ENCODE measurements around the gene MIAT. TPM values are rescaled to one million over a fixed set of nuclear protein-coding genes. Genes with fewer than 3 reads are reported as not detected.
A peak's percentile ranks its signal among the peaks of the same experiment; 100 is the strongest.

MIAT gene
- total and polyA plus RNA-seq, 2 of the 13 experiments (the other 11 are each of a cell fraction or from before 2014, with no cell fraction given), result 0.04 TPM; not detected in 1

- H3K27ac ChIP-seq (ENCODE audit: extremely low read length, insufficient read depth, low read length), result no peak overlapping the region
- H2AFZ ChIP-seq (ENCODE audit: low read length), result no peak overlapping the region
- no TSS peak for BruUV-seq (replicated peaks)
- no peak overlapping the region for H3K4me3 ChIP-seq (replicated peaks in 1 of 3; ENCODE audit: insufficient read depth in 1 of 3, low read depth in 2 of 3, low read length in 3 of 3)
- no peaks in the 10 kb centered on the region for H4K20me1 ChIP-seq (ENCODE audit: insufficient read depth, low read length)
- H3K36me3 ChIP-seq (replicated peaks in 1 of 2; ENCODE audit: control insufficient read depth in 1 of 2, insufficient read depth in 2 of 2, low read length in 2 of 2), result no peaks in the 10 kb centered on the region
- H3K4me2 ChIP-seq (ENCODE audit: low read depth, low read length), result no peak overlapping the region
- peaks cover 4 to 68% of the 10 kb centered on the region in 2 experiments; a peak in 4 of 5 replicates for H3K27me3 ChIP-seq (ENCODE audit: control insufficient read depth in 1 of 2, insufficient read depth in 2 of 2, low read length in 2 of 2)
- TF ChIP-seq ZSCAN22 (CRISPR knock-in tag; IDR thresholded peaks at IDR 0.05), result no peak
- no peak for TF ChIP-seq ZFYVE20 (CRISPR knock-in tag; IDR thresholded peaks at IDR 0.05; ENCODE audit: borderline replicate concordance, low read depth)
- TF ChIP-seq ZNF768 (CRISPR knock-in tag; IDR thresholded peaks at IDR 0.05), result peak; percentile 53; the same call in 1 of the 2 replicates
- no peak for TF ChIP-seq ELF3 (CRISPR knock-in tag; IDR thresholded peaks at IDR 0.05)
- no peak for TF ChIP-seq ATF4 (CRISPR knock-in tag; IDR thresholded peaks at IDR 0.05)
- no peak for TF ChIP-seq TMF1 (CRISPR knock-in tag; IDR thresholded peaks at IDR 0.05; ENCODE audit: low read depth)
- no peak for TF ChIP-seq PRDM10 (CRISPR knock-in tag; IDR thresholded peaks at IDR 0.05; ENCODE audit: low read depth)
- 15% methylated on average over 8 of the region's 11 CpGs for WGBS (ENCODE audit: low lambda C conversion rate)
- no peak for ATAC-seq
- no peak overlapping the region for H3K9ac ChIP-seq (ENCODE audit: insufficient read depth, low read depth, low read length)
- H3K9me3 ChIP-seq (ENCODE audit: low read length), result no peaks in the 10 kb centered on the region
- no peaks in the 10 kb centered on the region for H3K4me1 ChIP-seq (ENCODE audit: insufficient read depth, low read length)
- in situ Hi-C loops (cut with HindIII; ENCODE audit: extremely low pct_ligation_motif_present, low pct_unique_long_range_greater_than_20kb) (no loop called here), intact Hi-C loops (cut with micrococcal nuclease; ENCODE audit: unreplicated experiment) (no loop called here)
- ChIA-PET POLR2A (no interaction called here), CTCF (ENCODE audit: low intra/inter-chr PET ratio, low total read pairs) (no interaction called here)
- DNase-seq (ENCODE audit: low spot score), result no peak
- no peaks in the 10 kb centered on the region for H3K79me2 ChIP-seq (ENCODE audit: insufficient read depth, low read length)
- no peak for FAIRE-seq
Observed at GRCh38 chr22:26658161-26658560, 773 bp downstream of the MIAT start.
